GM21717 (cell line): ENCODE results near the gene ITGA4.

Source experiments
- ATAC-seq: cut with Tn5 transposase; IDR thresholded peaks from one replicate; pipeline ENCODE4 v1.9.1; 2021; ENCODE audit warnings: mild to moderate bottlenecking, moderate library complexity; ENCODE audit not compliant: unreplicated experiment

ITGA4 gene

DNA sequence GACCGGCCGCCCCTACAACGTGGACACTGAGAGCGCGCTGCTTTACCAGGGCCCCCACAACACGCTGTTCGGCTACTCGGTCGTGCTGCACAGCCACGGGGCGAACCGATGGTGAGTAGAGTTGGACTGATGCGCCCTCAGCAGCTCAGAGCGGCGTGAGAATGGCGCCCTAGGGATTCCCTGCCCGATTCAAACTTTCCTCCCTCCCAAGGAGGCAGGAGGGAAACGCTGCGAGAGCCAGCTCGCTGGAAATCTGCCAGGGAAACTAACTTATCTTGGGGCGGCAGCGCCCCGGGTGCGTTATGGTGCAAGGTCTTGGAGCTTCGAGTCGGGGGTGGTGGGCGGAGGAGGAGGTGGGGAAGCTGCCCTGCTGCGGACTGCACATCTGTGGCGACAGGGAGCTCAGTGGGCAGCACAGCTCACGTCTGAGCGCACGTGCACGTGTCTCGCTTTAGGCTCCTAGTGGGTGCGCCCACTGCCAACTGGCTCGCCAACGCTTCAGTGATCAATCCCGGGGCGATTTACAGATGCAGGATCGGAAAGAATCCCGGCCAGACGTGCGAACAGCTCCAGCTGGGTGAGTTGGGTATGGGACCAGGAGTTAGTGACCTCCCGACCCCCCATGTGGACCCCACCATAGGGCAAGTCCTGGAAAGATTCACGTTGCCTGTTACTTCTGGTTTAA is 697 bp downstream of the ITGA4 start:
- ATAC-seq = peak; percentile 24

DNA sequence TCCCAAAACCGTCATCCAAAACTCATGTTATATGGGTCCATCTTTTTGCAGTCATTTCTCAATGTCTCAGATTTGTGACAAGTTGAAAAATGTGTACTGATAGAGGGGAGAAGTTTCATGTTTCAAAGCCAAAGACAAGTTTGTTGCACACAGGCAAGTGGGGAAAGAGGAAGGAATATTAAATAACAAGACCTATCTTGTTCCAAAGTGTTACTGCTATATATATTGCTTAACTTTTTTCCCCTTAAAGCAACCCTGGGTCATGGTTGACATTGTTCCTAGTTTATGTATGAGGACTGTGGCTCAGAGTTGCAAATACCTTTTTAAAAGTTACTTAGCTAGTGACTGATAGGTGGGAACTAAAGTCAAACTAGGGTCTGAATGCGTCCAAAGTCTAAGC is 1.7 kb downstream of the ITGA4 start:
- no peak for ATAC-seq

DNA sequence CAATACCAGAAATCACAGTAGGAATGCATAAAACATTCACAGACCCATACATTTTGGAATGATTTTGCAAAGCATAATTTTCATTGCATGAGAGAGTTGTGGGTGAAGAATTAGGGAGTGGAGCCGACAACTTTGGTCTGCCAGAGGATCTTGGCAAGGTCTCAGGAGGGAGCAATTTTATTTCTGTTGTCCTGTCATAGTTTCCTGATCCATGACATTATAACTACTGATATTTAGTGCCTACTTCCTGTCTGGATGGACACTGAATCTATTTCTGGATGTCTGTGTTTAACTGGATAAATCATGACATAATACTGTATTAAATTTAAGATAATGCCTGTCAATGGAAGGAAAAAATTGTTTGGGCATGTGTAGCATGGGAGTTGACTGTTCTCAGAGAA is 2.4 kb downstream of the ITGA4 start:
- ATAC-seq = no peak

DNA sequence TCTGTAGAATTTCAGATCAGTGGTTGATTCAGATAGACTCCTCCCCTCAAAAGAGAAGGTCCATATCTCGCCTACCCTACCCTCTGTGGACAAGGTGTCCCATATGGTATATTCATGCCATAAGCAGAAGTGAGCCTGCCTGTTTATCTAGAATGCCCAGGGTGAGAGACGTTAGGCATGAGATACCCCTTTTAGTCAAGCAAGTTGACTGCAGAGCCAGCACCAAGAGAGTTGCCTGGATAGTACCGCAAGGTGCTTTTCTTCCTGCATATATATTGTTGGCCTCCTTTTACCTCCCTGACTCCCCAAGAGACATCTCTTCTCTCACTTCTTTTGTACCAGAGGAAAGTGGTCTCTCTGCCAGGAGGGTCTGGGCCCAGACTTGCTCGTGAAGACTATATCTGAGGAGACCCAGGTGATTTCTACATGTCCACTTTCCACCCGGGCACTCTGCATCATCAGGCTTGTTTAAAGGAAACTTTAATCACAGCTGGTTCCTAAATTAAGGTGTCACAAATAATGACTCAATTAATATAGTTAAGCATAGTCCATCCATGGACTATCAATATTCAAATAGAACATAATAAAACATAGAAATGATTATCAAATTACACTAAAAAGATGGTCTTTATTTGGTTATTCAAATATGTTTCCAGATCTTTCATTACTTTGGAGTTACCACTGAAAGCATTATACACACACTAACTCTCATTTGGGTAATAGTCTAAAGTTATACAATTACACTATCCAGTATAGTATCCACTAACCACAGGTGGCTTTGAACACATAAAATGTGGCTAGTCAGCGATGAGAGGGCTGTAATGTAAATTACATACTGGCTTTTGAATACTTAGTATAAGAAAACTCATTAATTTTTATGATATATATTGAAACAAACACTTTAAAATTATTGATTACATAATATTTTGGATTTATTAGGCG is 4.1 kb downstream of the ITGA4 start:
- no peak for ATAC-seq

DNA sequence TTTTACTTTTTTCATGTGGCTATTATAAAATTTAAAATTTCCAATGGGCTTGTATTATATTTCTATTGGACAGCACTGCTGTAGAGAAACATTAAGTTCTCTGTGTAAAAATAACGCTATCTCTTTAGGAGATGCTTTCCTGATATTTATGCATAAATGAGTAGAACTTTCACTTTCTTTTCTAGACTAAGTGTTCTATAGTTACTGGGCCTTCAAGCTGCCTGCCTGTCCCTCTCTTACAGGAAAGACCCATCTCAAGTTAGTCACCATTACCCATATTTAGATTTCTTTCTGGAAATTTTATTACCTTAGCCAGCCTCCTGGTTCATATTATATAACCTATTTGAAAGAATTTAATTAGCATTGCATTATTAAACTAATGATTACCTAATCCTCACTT is 4.8 kb downstream of the ITGA4 start:
- peak; percentile 33 for ATAC-seq

DNA sequence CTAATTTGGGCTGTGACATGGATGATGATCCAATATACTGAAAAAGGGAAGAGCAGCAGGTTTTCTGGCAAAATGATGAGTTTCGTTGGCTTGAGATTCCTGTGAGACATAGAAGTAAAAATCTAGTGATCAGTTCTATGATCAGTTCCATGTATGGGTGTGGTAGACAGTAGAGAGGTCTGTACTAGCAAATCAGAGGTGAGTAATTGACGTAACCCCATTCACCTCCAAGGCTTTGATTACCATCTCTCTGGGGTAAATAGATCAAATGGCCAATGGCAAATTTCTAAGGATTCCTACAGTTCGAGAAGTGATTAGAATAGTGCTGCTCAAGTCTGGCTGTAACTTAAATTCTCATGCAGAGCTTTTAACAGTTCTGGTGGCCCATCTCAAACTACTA is 6.4 kb downstream of the ITGA4 start:
- ATAC-seq = no peak

DNA sequence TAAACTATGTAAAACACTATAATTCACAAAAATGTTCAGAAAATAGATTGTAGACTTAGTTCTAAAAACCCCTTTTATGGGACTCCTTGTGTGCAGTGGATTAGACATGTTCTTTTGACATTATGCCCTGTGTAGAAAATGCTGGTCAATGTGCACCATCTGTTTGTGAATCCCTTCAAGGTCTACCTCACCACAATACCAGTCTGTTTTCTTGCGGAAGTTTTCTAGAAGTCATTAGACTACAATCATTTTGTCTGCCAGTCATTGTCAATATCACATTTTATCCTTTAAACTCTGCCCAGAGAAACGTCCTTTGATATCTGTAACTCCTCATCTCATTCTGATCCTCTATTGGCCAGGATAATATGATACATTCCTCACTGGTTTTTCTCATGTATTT is 7.8 kb downstream of the ITGA4 start:
- ATAC-seq = no peak

DNA sequence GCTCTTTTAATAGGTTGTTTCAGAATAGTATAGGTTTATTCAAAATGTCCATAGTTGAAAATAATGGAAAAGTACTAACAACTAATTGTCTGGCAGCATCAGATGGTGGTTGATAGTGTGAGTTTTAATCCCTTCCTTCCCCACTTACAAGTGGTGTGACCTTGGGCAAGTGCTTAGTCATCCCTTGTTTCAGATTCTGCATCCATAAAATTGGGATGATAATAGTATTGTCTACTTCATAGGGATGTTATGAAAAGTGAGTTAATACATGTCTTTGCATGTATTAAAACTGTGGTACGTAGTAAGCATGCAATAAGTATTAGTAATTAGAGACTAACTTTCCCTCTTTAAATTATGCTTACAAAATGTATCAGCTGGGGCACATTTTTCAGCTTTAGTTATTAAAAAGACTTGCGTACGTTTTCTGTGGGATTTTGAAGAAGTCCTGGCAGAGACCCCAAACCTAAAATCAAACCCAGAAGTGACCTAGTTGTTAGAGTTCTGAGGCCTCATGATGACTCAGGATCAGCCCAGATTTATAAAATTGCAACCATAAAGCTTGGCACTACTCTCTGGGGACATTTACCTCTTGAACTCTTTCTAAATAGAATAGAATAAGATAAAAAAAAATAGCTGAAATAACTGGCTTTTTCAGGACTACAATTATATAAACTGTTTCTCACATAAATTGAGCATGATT is 8.6 kb downstream of the ITGA4 start:
- ATAC-seq = no peak

DNA sequence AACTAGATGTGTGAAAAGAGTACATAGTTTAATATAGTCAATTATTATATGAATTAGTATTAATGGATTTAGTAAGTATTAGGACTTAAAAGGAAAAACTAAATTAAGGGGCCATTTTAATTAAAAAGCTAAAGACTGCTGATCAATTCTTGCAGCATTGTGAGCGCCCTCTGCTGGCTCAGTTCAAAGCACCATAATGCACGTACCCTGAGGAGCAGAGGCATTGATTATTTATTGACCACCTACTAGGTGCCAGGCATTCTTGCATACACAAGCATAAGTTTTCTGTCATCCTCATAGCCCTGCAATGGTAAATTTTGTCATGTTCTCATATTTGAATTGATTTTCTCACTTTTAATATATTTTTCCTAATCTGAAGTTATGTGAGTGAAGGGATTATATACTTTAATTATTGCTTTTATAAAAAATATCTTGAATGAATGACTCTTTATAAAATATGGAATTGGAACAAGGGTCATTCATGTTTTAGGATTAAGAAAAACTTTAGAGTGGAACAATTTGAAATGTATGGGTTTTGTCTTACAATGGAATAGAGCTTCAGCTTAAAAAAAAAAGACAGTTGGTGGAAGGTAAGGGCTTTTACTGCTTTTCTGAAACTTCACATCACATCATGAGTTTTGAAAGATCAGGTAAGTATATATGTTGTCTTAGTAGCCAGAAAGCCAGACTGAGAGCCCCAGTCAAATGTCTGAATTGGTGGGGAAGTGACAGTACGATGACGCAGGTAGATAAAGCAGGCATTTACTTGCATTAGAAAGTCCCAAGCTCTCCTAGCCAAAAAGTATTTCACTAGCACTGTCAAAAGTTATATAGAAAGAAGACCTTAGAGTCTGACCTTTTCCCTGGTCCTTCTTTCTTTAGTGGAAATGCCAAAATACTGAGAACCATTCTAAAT is 9.7 kb downstream of the ITGA4 start:
- ATAC-seq = no peak

DNA sequence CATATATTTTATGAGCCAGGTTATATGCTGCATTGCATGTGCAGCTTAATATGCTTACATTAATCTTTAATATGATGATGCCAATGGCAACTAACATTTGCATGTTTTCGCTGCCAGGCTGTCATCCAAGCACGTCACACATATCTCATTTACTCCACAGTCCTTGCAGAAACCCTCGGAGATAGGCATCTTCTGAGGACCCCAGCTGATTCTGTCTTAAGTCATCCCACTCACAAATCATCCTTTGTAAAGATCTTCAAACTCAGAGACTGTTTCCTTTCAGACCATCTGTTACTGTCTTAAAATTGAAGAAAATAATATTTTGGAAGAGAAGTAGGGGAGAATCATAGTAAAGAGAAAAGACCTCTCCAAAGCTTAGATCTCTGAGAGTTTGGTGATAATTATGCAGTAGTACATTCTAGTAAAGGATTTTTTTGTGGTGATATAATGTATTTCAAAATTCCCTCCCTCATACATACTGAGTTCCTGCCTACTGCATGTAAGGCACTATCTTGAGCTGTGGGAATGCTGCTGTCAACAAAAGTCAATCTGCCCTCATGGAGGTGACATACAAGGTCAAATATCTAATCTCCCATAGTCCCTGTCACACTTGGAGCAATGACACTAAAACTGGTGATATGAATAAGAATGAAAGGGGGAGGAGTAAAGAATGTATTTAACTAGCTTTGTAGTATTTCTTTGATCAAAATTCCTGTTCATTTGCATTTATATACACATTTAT is 11.0 kb downstream of the ITGA4 start:
- no peak for ATAC-seq

DNA sequence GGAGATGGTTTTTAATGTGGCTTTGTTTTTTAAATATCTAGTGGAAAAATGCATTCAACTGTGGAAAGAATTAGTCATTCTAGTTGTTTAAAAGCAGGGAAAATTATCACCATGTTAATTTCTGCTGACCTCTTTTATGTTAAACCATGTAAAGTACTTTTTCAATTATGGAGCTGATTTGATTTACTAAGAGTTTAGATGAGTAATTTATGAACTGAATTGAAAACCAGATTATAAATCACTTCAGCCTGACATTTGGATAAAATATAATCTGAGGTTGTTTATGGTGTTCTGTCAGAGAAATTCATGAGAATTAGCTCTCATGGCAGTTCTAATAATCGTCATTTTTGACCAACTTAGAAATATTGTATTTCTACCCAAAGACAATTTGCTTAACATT is 11.6 kb downstream of the ITGA4 start:
- no peak for ATAC-seq

DNA sequence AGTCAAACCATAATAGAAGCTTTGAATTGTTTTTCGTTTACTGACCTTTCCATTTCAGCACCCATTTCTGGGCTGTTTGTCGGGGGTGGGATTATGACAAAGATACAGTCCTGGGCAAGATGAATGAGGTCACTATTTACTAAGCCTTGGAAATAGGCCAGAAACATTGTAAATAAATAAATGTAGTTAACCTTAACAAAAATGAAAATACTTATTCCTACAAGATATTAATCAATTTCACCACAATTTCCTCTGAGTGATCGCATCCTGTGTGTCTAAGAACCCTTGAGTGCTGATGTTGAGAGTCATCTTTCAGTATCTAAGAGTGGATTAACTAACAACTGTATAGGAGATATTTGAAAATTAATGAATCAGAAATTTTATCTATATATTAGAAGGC is 14.0 kb downstream of the ITGA4 start:
- no peak for ATAC-seq

DNA sequence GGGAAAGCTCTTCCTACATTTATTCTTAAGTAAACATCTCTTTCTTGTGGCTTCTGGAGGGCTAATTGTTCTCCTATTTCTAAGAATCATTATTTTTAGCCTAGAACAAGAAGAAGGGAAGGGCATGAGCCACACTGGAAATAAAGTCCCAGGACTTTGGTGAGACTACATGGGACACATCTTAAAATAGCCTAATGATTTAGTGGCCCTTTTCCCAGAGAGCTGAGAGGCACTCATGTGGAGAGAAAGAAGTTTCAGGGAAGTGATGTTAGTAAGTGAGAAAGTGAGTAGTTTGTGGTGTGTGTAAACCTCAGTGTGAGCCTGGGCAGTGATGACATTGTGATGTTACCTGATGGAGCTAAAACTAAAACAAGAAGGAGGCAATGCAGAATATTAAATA is 14.6 kb downstream of the ITGA4 start:
- ATAC-seq = no peak

DNA sequence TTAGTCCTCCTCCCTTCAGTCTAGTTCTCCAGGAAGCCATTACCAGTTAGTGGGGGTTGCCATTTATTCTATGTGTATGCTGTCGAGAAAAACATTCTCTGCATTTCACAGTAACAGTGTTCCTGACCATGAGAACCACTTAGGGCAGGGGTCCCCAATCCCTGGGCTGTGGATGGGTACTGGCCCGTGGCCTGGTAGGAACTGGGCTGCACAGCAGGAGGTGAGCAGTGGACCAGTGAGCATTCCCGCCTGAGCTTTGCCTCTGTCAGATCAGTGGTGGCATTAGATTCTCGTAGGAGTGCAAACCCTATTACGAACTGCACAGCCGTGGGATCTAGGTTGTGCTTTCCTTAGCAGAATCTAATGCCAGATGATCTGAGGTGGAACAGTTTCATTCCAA is 15.8 kb downstream of the ITGA4 start:
- no peak for ATAC-seq

DNA sequence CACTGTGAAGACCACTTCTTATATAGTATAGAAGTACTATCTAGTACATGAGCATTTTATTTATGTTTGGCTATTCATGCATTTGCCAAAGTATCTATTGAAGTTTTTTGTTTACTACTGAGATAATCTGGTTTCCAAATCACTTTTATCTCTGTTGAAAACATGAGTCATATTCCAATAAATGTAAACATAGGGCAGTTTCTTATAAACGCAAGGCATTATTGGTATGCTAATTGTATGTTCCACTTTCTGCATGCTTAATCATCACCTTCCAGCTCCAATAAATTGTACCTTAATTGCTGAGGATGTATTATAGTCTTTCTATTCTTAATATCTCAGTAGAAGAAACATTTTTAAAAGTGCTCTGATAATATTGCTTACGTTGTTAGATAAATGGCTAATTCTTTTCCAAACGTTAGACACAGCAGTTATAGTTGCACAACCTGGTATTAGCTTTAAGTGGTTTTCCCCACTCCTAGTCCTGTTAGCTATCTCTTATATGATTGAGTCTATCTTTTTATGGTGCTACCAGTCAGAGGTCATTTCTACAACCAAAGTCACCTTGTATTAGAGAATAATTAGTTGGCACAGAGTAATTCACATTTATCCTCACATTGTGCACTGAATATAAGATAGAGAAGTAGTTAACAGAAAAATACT is 17.2 kb downstream of the ITGA4 start:
- ATAC-seq = no peak

DNA sequence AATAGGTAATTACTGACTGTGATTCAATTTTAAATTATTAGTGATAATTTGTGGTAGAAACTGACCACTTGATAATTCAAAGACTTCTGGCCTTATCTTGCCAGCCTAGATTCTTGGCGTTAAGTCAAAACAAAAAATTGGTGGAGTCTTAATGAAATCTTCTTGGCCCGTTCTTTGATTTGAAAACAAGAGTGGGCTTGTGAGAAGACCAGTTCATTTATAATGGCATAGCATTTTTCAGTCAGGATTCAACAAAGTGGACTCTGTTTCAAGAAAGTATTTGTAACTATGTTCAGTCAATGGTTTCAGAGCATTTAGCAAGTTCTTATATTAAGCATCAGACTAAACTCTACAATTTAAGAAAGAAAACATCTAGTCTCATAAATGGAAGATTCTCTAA is 26.0 kb downstream of the ITGA4 start:
- no peak for ATAC-seq

DNA sequence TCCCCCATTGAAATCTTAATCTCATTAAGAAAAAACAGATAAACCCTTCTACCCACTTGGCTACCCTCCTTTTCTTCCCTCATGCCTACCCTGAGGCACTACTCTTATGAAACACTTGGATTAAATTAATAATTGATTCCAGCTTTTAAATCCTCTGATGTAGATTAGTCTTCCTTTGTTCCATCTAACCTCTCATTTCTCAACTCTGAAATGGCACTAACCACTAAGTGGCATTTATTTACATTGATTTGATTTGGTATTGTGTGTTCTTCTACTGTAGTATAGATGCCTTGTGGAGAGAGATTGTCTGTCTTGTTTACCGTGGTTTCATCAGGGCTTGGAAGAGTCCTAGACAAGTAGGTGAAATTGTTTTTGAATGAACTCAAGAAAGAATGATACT is 26.7 kb downstream of the ITGA4 start:
- no peak for ATAC-seq

DNA sequence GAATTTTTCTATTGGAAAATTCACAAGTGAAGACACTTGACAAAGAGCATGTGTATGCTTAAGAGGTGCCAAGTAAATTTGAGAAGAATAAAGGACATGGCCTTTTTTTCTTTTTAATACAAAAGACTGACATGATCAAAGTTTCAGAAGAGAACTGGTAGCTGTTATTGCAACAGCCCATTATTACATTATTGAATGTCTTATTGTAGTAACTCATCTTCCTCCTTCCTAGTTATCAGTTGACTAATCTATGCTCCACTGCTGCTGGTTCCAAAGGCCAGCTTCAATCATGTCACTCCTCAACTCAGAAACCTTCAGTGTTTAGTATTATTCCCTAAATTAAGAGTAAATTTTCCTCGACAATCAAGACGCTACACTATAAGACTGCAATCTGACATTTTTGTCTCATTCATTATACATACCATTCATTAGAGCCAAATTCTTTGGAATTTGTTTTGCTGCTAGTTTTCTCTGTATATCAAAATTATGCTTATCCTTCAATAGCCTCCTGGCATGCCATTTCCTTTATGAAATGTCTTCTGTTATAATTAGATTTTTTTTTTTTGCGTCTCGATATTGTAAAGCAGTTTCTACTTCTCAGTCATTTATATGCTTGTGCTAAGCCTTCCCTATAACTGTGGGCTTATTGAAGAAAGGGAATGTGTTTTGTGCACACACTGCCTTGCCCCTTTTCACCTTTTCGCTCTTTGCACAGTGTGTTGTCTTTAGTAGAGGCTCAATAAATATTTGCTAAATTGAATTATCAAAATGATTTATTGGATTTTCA is 27.9 kb downstream of the ITGA4 start:
- ATAC-seq = no peak

DNA sequence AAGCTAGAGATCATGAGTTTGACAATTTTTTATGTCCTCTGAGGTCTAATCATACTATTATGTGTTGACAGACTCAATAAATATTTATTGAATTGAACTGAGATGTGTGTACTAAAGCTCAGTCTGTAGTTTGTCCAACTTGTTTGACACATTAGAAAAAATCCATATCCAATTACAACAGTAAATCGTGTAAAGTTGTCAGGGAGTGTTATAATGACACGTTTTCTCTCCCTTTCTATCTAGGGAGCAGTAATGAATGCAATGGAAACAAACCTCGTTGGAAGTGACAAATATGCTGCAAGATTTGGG is 28.4 kb downstream of the ITGA4 start:
- no peak for ATAC-seq
